HAP-1 (cell line): ENCODE measurements around the gene RABGAP1L.
"Not testable (repeated sequence)": the region's sequence is repeated elsewhere in the genome, so short reads cannot be mapped to it uniquely, and the experiment has no call there.

ENCODE experiments used
- DNase-seq, 2 experiments: peaks; one replicate each; pipeline ENCODE4 v3.0.0-alpha.2; 2016 to 2020; ENCODE audit warnings: low spot score in 2 of 2
- H3K27me3 ChIP-seq: fragments of 250-450 bp; sonication (Bioruptor Pico); 2 replicates; pipeline ENCODE4 v1.5.1; 2020; ENCODE audit warnings: low read depth, mild to moderate bottlenecking, moderate library complexity
- H3K36me3 ChIP-seq: fragments of 250-450 bp; sonication (Bioruptor Pico); replicated peaks from 2 replicates; pipeline ENCODE4 v1.5.1; 2020; ENCODE audit warnings: mild to moderate bottlenecking
- H3K4me1 ChIP-seq: fragments of 250-450 bp; sonication (Bioruptor Pico); 2 replicates; pipeline ENCODE4 v1.5.1; 2020; ENCODE audit warnings: mild to moderate bottlenecking
- H3K4me3 ChIP-seq: fragments of 250-450 bp; sonication (Bioruptor Pico); 2 replicates; pipeline ENCODE4 v1.5.1; 2020; ENCODE audit warnings: mild to moderate bottlenecking, moderate library complexity
- H3K9me3 ChIP-seq: fragments of 250-450 bp; sonication (Bioruptor Pico); 2 replicates; pipeline ENCODE4 v1.5.1; 2020; ENCODE audit warnings: mild to moderate bottlenecking, moderate library complexity
- in situ Hi-C: fragments of 300-500 bp; cut with MboI; formaldehyde crosslinking; loops from 3 replicates; pipeline ENCODE4 v1.14.3; 2020; ENCODE audit warnings: low sequenced_read_pairs, inconsistent platforms, mixed read lengths

Gene RABGAP1L

DNA sequence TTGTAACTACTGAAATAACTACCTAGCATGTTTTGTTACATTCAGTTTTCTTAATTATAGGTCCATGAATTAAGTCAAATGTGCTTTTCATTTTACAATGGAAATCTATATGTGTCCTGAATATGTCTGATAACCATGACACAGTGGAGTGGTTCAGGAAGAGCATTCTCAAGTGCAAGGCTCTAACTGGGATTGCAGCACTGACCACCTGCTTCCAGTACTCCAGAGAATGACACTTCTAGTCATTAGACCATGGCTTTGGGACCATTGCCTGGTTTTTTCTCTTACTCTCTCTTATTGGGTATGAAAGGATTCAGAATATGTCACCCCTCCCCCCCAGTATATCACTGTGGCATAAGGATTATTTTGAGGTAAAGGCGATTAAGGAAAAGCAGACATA is 635.5 kb downstream of the RABGAP1L start:
- in situ Hi-C loops: no loop called here
- no peak for DNase-seq

DNA sequence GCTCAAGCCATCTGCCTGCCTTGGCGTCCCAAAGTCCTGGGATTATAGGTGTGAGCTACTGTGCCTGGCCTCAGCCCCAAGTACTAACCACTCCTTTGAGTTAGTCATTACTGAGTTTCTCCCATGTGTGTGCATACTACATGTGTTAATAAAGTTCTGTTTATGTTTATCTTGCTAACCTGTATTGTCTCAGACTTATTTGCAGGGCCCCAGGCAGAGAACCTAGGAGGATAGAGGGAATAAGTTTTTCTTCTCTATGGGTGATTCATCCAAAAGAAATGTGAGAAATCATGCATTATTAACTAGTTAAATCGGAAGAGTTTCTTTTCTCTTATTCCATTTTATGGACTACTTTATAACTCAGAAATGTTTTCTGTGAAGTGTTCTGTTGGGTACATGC is 636.5 kb downstream of the RABGAP1L start:
- H3K27me3 ChIP-seq: no peaks in the 10 kb centered on the region
- in situ Hi-C loops: no loop called here
- H3K9me3 ChIP-seq: no peaks in the 10 kb centered on the region
- no peak for DNase-seq
- H3K36me3 ChIP-seq: no peaks in the 10 kb centered on the region
- H3K4me3 ChIP-seq: no peak overlapping the region
- H3K4me1 ChIP-seq: peaks cover 3% of the 10 kb centered on the region

More for the DNA sequence above, 635.5 kb downstream of the RABGAP1L start:
- no peak overlapping the region for H3K4me3 ChIP-seq
- no peaks in the 10 kb centered on the region for H3K9me3 ChIP-seq
- H3K27me3 ChIP-seq: no peaks in the 10 kb centered on the region
- no peaks in the 10 kb centered on the region for H3K36me3 ChIP-seq
- peaks cover 3% of the 10 kb centered on the region for H3K4me1 ChIP-seq

DNA sequence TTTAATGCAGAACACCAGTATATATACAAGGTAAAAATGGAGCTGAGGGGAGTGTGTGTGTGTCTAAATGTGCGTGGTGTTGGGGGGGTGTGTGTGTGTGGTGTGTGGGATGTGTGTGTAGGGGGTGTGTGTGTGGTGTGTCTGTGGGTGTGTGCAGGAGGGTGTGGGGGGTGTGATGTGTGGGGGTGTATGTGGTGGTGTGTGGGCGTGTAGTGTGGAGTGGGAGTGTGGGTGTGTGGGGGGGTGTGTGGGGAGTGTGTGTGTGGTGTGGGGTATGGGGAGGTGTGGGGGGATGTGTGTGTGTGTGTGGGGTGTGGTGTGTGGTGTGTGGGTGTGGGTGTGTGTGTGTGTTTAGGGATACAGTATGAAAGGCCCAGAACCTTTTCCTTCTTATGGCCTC is 638.1 kb downstream of the RABGAP1L start:
- Histone ChIP-seq H3K36me3 (no peaks in the 10 kb centered on the region), H3K4me1 (peaks cover 3% of the 10 kb centered on the region), H3K4me3 (no peak overlapping the region), H3K27me3 (no peaks in the 10 kb centered on the region), H3K9me3 (no peaks in the 10 kb centered on the region)
- in situ Hi-C loops: no loop called here
- no peak for DNase-seq

DNA sequence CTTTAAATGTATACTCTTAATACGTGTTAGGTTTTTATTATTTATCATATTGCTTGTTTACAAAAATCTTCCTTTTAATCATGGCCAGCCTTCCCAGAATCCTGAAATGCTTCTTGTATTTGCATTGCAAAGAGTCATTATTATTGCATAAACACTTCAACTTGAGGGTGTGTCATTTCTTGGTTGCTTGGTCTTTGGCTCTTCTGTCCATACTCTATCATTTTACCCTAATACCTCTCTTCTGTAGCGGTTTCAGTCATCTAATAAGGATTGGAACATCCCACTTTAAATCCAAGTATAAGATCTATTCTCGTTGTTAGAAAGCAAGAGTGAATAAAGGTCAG is 639.8 kb downstream of the RABGAP1L start:
- no peak for DNase-seq
- H3K27me3 ChIP-seq: no peaks in the 10 kb centered on the region
- in situ Hi-C loops: no loop called here
- no peaks in the 10 kb centered on the region for H3K9me3 ChIP-seq
- peaks cover 3% of the 10 kb centered on the region for H3K4me1 ChIP-seq
- no peak overlapping the region for H3K4me3 ChIP-seq
- no peaks in the 10 kb centered on the region for H3K36me3 ChIP-seq

DNA sequence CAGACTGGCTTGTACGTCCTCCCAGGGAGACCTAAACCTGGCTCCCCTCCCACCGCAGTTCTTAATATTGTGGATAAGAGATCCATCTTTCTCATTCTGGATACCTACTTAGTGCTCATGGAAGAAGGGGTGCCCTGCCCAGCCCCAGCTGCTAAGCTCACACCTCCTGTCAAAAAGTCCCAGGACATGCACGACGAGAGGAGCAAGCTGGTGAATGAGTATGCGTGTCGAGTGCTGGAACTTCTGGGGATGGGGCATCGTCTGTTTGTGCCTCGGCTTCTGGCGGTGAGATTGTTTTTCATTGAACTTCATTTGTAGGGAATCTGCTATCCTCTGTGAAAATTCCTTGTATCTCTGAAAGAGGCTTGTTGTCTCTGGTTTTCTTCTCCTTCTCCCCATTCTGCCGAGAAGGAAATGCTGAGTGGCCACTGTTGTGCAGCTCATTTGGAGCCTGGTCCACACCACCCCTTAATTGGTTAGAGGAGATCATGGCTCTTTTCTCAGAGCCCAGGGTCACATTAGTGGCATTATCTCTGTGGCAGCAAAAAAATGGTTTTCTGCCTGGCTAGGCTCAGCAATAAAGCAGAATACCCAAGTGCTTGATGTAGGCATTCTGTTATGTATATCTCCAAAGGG is 641.0 kb downstream of the RABGAP1L start:
- DNase-seq: no peak
- no peak overlapping the region for H3K4me3 ChIP-seq
- H3K36me3 ChIP-seq: no peaks in the 10 kb centered on the region
- no peaks in the 10 kb centered on the region for H3K27me3 ChIP-seq
- no peaks in the 10 kb centered on the region for H3K9me3 ChIP-seq
- peaks cover 3% of the 10 kb centered on the region for H3K4me1 ChIP-seq
- in situ Hi-C loops: no loop called here

DNA sequence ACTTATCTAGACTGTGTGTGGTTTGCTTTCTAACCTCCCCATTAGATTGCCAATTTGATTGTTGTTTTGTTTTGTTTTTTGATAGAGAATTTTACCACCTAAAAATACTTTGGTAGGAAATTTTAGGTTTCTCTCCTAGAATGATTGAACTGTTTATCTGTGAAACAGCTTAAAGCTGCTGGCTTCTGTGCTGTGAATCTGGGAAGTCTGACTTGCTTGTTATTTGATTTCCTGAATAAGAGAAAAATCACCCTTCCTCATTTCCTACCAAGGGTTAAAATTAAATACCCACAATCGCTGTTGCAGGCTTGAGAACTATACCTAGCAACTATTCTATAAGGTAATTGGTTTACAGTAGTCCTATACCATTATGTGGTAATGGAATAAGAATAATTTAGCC is 641.6 kb downstream of the RABGAP1L start:
- no peaks in the 10 kb centered on the region for H3K27me3 ChIP-seq
- no peaks in the 10 kb centered on the region for H3K9me3 ChIP-seq
- peaks cover 3% of the 10 kb centered on the region for H3K4me1 ChIP-seq
- DNase-seq: no peak
- H3K4me3 ChIP-seq: no peak overlapping the region
- no peaks in the 10 kb centered on the region for H3K36me3 ChIP-seq
- in situ Hi-C loops: no loop called here

DNA sequence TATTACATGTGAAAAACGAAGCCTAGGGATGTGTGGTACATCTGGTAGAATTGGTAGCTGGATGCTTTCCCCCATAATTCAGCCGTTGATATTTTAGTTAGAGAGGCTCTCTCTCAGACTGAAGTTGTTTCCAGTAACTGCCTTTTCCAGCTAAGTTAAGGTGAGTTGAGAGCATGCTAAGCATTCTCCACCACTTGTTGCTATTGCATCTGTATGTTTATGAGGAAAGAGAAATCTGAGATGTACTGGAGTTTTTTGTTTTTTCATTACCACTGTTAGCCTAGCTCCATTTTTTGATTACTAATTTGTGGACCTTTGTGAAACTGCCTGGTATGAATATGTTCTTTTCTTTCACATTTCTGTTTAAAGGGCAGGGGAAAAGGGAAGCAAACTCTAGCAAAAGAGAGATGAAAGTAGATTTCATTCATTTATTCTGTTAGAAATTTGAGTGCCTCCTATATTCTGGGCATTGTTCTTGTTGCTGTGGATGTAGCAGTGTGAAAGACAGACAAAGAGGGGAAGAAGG is 650.5 kb downstream of the RABGAP1L start:
- Histone ChIP-seq H3K4me3 (no peak overlapping the region), H3K36me3 (no peaks in the 10 kb centered on the region), H3K27me3 (no peaks in the 10 kb centered on the region), H3K4me1 (no peaks in the 10 kb centered on the region), H3K9me3 (no peaks in the 10 kb centered on the region)
- in situ Hi-C loops: no loop called here
- no peak for DNase-seq

DNA sequence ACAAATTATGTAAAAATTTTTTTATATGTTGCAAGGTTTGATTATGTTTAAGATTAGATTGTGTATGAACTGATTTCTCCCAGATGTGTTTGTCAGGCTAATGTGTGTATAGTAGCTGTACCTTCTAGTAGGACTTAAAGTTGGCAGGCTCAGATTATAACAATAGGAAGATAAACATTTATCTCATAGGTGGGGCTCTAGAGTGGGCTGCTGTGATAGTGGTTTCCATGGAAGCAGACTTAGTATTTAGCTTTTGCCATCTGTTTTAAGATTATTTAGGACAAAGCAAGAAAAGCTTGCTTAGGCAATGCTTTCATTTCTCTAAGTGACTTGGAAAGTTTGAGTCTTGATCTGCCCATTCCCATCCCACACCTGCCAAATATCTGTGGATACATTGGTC is 652.7 kb downstream of the RABGAP1L start:
- DNase-seq: no peak
- Histone ChIP-seq H3K4me1 (no peaks in the 10 kb centered on the region), H3K36me3 (no peaks in the 10 kb centered on the region), H3K9me3 (no peaks in the 10 kb centered on the region), H3K27me3 (no peaks in the 10 kb centered on the region), H3K4me3 (no peak overlapping the region)
- in situ Hi-C loops: no loop called here

DNA sequence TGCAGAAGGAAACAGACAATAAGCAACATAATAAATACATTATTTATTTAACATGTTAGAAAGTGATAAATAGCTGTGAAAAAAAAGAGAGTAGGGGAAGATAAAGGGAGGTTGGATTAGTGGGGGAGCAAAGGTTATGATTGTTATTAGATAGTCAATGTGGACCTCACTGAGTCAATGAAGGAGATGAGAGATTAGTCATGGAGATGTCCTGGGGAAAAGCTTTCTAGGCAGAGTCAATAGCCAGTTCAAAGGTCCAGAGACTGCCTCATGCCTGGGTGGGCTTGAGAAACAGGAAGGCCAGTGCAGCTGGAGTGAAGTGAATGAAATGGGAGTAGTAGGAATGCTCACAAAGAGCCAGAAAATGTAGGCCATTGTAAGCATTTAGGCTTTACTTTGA is 653.3 kb downstream of the RABGAP1L start:
- no peak for DNase-seq
- Histone ChIP-seq H3K4me1 (no peaks in the 10 kb centered on the region), H3K27me3 (no peaks in the 10 kb centered on the region), H3K4me3 (no peak overlapping the region), H3K9me3 (no peaks in the 10 kb centered on the region), H3K36me3 (no peaks in the 10 kb centered on the region)
- in situ Hi-C loops: no loop called here

DNA sequence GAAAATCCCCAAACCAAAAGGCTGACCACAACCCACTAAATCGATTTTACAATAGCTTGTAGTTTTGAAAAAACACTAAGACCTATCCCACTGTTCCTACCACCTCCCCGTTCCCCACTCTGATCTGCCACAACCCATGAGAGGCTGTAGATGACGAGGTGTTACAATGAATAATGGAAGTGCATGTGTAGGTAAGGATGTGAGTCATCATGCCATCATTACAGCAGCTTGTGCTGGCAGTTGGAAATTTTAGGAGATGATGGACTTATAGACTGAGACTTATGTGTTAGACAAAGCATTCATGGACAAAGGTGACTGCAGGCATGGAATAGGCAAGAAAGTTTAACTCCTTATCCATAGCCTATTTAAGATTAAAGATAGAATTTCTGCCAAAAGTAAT is 655.7 kb downstream of the RABGAP1L start:
- no peak overlapping the region for H3K4me3 ChIP-seq
- H3K36me3 ChIP-seq: no peaks in the 10 kb centered on the region
- H3K27me3 ChIP-seq: no peaks in the 10 kb centered on the region
- no peaks in the 10 kb centered on the region for H3K4me1 ChIP-seq
- in situ Hi-C loops: no loop called here
- H3K9me3 ChIP-seq: no peaks in the 10 kb centered on the region
- no peak for DNase-seq

DNA sequence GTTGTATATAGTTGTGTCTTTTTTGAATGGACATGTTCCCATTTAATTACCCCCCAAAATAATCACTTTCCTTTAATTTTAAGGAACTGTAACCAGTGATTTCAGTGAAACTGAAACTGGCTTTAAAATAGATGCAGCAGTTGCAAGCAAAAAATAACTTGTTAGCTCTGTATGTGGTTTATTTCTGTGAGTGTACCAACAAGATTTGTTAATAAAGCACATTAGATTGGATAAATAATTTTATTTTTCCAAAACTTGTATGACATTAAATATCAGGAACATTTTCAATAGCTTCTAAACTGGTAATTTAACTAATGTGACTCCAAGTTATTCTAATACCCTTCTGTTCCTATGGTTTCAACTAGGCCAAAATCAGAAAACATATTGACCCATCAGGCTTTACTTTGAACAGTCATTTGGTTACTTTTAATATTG is 656.2 kb downstream of the RABGAP1L start:
- H3K27me3 ChIP-seq: no peaks in the 10 kb centered on the region
- in situ Hi-C loops: no loop called here
- H3K36me3 ChIP-seq: no peaks in the 10 kb centered on the region
- H3K4me1 ChIP-seq: no peaks in the 10 kb centered on the region
- no peak for DNase-seq
- no peak overlapping the region for H3K4me3 ChIP-seq
- no peaks in the 10 kb centered on the region for H3K9me3 ChIP-seq

DNA sequence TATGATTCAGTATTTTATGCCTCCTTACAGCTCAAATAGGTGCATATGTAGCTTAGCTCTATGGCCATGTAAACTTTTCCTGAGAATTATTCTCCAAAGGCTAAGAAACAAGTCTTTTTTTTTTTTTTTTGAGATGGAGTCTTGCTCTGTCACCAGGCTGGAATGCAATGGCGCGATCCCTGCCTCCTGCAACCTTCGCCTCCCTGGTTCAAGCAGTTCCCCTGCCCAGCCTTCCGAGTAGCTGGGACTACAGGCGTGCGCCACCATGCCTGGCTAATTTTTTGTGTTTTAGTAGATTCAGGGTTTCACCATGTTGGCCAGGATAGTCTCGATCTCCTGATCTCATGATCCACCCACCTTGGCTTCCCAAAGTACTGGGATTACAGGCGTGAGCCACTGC is 657.3 kb downstream of the RABGAP1L start:
- H3K4me3 ChIP-seq, H3K27me3 ChIP-seq, H3K4me1 ChIP-seq, H3K36me3 ChIP-seq, DNase-seq, in situ Hi-C loops, H3K9me3 ChIP-seq: not testable (repeated sequence)

DNA sequence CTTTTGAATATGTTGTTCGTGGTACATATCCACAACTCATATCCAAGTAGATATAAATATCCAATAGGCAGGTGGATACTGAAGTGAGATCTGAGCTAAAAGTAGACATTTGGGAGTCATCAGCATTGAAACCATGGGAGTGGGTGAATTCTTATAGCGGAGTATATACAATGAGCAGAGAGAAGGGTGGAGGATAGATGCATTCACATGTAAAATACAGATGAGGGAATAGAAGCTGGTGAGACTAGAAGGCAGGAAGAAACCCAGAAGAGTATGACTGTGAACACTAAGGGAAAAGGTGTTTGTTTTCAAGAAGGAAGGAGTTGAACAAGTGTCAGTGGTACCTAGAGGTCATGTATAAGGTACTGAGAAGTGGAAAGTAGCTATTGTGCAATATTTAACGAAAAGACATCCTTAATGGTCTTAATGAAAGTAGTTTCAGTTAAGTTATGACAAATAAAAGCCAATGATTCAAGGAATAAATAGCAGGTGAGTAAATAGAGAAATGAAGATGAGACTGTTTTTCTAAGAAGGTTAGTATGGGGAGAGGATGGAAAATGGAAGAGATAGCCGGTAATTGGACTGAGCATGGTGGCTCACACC is 658.8 kb downstream of the RABGAP1L start:
- no peak overlapping the region for H3K4me3 ChIP-seq
- no peak for DNase-seq
- no peaks in the 10 kb centered on the region for H3K4me1 ChIP-seq
- no peaks in the 10 kb centered on the region for H3K27me3 ChIP-seq
- in situ Hi-C loops: no loop called here
- no peaks in the 10 kb centered on the region for H3K9me3 ChIP-seq
- no peaks in the 10 kb centered on the region for H3K36me3 ChIP-seq

DNA sequence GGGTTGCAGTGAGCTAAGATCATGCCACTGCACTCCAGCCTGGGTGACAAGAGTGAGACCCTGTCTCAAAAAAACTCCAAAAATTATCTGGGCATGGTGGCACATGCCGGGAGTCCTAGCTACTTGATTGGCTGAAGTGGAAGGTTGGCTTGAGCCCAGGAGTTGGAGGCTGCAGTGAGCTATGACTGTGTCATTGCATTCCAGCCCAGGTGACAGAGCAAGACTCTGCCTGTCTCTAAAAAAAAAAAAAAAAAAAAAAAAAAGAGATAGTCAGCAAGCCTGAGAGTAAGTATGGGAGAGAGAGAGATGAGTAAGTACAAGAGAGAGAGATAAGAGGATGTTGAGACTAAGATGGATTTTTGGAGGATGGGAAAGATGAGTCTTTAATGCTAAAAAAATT is 659.6 kb downstream of the RABGAP1L start:
- Histone ChIP-seq H3K36me3 (no peaks in the 10 kb centered on the region), H3K9me3 (no peaks in the 10 kb centered on the region), H3K4me3 (no peak overlapping the region), H3K27me3 (no peaks in the 10 kb centered on the region), H3K4me1 (no peaks in the 10 kb centered on the region)
- in situ Hi-C loops: no loop called here
- no peak for DNase-seq

DNA sequence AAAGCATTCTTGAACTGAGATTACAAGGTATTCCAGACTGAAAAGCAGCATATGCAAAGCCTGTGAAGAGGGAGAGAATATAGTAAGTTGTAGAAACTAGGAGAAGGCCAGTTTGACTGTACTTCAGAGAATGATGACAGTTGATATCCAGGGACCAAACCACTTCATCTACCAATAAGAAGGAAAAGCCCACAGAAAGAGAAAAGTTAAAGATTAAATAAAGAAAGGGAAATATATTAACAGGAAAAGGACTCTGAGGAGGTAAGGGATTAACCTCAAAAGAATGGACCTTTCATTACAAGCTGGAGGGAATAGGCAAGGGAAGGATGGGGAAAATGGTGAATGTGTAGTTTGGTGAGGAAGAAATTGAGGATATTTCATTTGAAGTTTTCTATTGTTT is 660.3 kb downstream of the RABGAP1L start:
- DNase-seq: no peak
- H3K4me1 ChIP-seq: no peaks in the 10 kb centered on the region
- no peaks in the 10 kb centered on the region for H3K9me3 ChIP-seq
- no peak overlapping the region for H3K4me3 ChIP-seq
- H3K27me3 ChIP-seq: no peaks in the 10 kb centered on the region
- no peaks in the 10 kb centered on the region for H3K36me3 ChIP-seq
- in situ Hi-C loops: no loop called here
